Measurements from ENCODE around the gene TRAK2. TPM values are rescaled to one million over a fixed set of nuclear protein-coding genes. Genes with fewer than 3 reads are reported as not detected.

TRAK2 gene
- total and polyA plus RNA-seq, 2 experiments from 2014 or later: 9.6 to 10.2 TPM

GRCh38 chr2:201407265-201407664 is 44.0 kb downstream of the TRAK2 start:
- Histone ChIP-seq H3K4me3 (no peak overlapping the region), H3K9me3 (ENCODE audit: low read depth) (no peaks in the 10 kb centered on the region), H3K27ac (no peak overlapping the region), H3K36me3 (no peaks in the 10 kb centered on the region), H3K27me3 (no peaks in the 10 kb centered on the region), H3K4me1 (ENCODE audit: low read depth) (peaks cover 28% of the 10 kb centered on the region)
- peak in 1 of 2 donors; percentile 15 for DNase-seq (ENCODE audit: low read depth in 1 of 2, low spot score in 1 of 2)
- no peak for TF ChIP-seq CTCF (IDR thresholded peaks at IDR 0.05; ENCODE audit: low read depth, low read length)

- H3K4me3 ChIP-seq: no peak overlapping the region
- H3K4me1 ChIP-seq (ENCODE audit: low read depth): peaks cover 28% of the 10 kb centered on the region
- H3K9me3 ChIP-seq (ENCODE audit: low read depth): no peaks in the 10 kb centered on the region
- H3K36me3 ChIP-seq: no peaks in the 10 kb centered on the region
- no peaks in the 10 kb centered on the region for H3K27me3 ChIP-seq
- no peak for TF ChIP-seq CTCF (IDR thresholded peaks at IDR 0.05; ENCODE audit: low read depth, low read length)
- no peak overlapping the region for H3K27ac ChIP-seq
- peak in 1 of 2 donors; percentile 93 for DNase-seq (ENCODE audit: low read depth in 1 of 2, low spot score in 1 of 2)
Observed at GRCh38 chr2:201406077-201406662, 45.1 kb downstream of the TRAK2 start.

- Histone ChIP-seq H3K27ac (peak overlapping the region; percentile 63), H3K9me3 (ENCODE audit: low read depth) (no peaks in the 10 kb centered on the region), H3K27me3 (no peaks in the 10 kb centered on the region), H3K4me3 (no peak overlapping the region), H3K4me1 (ENCODE audit: low read depth) (peaks cover 28% of the 10 kb centered on the region), H3K36me3 (no peaks in the 10 kb centered on the region)
- no peak for TF ChIP-seq CTCF (IDR thresholded peaks at IDR 0.05; ENCODE audit: low read depth, low read length)
- DNase-seq (ENCODE audit: low read depth in 1 of 2, low spot score in 1 of 2): peak in 1 of 2 donors; percentile 21
Observed at GRCh38 chr2:201404699-201405280, 46.5 kb downstream of the TRAK2 start.

GRCh38 chr2:201403880-201404279 is 47.4 kb downstream of the TRAK2 start:
- no peak for TF ChIP-seq CTCF (IDR thresholded peaks at IDR 0.05; ENCODE audit: low read depth, low read length)
- no peak overlapping the region for H3K4me3 ChIP-seq
- peak; percentile 66 to 76 for DNase-seq (ENCODE audit: low read depth in 1 of 2, low spot score in 1 of 2)
- no peaks in the 10 kb centered on the region for H3K27me3 ChIP-seq
- H3K27ac ChIP-seq: peak overlapping the region; percentile 63
- no peaks in the 10 kb centered on the region for H3K36me3 ChIP-seq
- H3K9me3 ChIP-seq (ENCODE audit: low read depth): no peaks in the 10 kb centered on the region
- H3K4me1 ChIP-seq (ENCODE audit: low read depth): peaks cover 28% of the 10 kb centered on the region

GRCh38 chr2:201402651-201403562 is 48.4 kb downstream of the TRAK2 start:
- Histone ChIP-seq H3K27ac (peak overlapping the region; percentile 63), H3K4me1 (ENCODE audit: low read depth) (peaks cover 28% of the 10 kb centered on the region), H3K9me3 (ENCODE audit: low read depth) (no peaks in the 10 kb centered on the region), H3K4me3 (no peak overlapping the region), H3K27me3 (no peaks in the 10 kb centered on the region), H3K36me3 (no peaks in the 10 kb centered on the region)
- no peak for TF ChIP-seq CTCF (IDR thresholded peaks at IDR 0.05; ENCODE audit: low read depth, low read length)
- DNase-seq (ENCODE audit: low read depth in 1 of 2, low spot score in 1 of 2): peak in 1 of 2 donors; percentile 46

Data from cardiac muscle cell (in vitro differentiated cells and primary cell).